ENCODE measurements around the gene PAQR7. TPM values are rescaled to one million over a fixed set of nuclear protein-coding genes. Genes with fewer than 3 reads are reported as not detected.
A peak's percentile ranks its signal among the peaks of the same experiment; 100 is the strongest.

Gene PAQR7
- total RNA-seq, 2 donors from 2014 or later = 3.0 to 4.4 TPM

DNA sequence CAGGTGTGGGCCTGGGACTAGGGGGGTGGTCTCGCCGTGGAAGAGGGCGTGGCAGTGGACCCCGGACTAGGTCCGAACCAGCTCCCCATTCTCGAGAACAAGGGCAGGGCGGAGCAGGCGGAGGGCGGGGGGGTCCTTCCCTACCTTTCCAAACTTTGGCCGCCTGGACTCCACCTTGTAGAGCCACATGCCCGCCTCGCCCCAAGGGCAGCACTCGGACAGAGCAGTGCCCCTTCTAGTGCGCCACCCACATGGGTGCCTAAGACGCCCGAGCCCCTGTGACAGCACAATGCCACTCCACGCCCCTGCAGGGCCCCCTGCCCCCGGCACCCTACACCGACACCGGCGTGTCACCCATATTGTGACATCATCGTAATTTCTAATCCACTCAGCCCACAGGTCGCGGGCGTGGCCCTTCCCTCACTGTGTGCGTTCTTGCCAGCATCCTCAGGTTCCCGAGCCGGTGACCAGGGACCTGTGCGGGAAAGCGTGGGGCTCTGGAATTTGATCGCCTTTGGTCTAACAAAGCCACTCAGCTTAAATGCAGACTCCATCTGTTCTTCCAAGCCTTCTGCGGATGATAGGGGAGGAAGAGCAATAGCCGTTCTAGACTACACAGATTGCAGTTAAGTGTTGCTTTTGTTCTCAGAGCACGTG lies 31.3 kb upstream of the PAQR7 start:
- ATAC-seq = peak; percentile 20
- intact Hi-C loops (cut with DNase I) = loop anchor here (5.0 kb wide), 1 partner anchor 91 kb away; the partner anchor contains the start of gene PAFAH2
- TF ChIP-seq CTCF (IDR thresholded peaks at IDR 0.05) (no peak), POLR2A (IDR thresholded peaks at IDR 0.05) (no peak)
- Histone ChIP-seq H3K27me3 (no peaks in the 10 kb centered on the region), H3K9me3 (no peaks in the 10 kb centered on the region), H3K27ac (peak overlapping the region in 2 of 4 donors; percentile 8 to 47), H3K36me3 (replicated peaks in 1 of 2; ENCODE audit: insufficient read depth in 1 of 2, low read depth in 2 of 2) (no peaks in the 10 kb centered on the region), H3K4me1 (peaks cover 27% of the 10 kb centered on the region), H3K4me3 (peak overlapping the region; percentile 66 to 70)
- DNase-seq = peak in 3 of 4 donors; percentile 34 to 42 (median 39)
- 5 to 9% methylated on average over 12 to 34 of the region's 34 CpGs for WGBS, 2 donors

DNA sequence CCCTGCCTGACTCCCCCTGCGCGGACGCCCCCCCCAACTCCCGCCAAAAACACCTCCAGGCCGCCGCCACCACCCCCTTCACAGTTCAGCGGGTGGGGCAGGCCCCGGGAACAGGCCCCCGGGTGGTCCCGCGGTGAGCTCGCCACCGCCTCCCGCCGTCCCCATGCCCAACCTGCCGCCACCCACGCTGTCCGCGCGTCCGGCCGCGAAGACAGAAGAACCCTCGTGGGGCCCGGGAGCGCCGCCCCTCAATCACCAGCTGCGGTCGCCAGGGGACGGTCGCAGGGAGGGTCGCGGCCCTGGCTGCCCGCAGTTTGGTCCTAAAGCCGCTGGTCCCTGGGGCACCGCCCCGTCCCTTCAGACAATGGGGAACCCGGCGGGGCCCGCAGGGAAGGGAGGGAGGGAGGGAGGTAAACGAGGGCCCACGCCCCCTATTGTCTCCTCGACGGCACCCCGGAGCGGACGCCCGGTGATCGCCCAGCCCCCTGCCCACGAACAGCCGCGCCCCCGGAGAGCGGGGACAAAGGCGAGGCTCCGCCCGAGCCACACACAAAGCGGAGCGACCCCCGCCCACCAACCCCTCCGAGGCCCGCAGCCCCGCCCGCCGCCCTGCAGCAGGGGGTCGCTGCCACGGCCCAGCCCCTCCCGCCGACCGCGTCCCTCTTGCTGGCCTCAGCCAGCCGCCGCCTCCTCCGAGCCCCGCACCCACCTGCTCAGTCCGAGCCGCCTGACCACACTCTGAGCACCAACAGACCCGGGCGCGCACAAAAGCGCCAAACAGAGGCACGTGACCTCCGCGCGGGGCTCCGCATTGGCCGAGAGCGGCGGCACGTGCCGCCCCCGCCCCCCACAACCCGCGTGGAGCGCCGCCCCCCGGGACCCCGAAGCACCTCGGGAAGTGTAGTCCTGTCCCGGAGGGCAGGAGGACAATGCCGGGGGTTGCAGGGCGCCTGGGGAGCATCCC lies 30.5 kb upstream of the PAQR7 start, which contains the start of gene STMN1:
Gene STMN1, minus strand, starts transcription at position 740 of the 964 bp plus-strand sequence. CDS start 1,743 bp downstream, outside the sequence.
- 0% methylated on average over 6 to 94 of the region's 102 CpGs for WGBS, 2 donors
- ATAC-seq (peak; percentile 90), DNase-seq (peak; percentile 88 to 93 (median 92))
- no peaks in the 10 kb centered on the region for H3K27me3 ChIP-seq
- no peaks in the 10 kb centered on the region for H3K9me3 ChIP-seq
- intact Hi-C loops (cut with DNase I) = loop anchor here (5.0 kb wide), 1 partner anchor 91 kb away; the partner anchor contains the start of gene PAFAH2
- H3K4me3 ChIP-seq = peak within 1 kb of the TSS; percentile 66 to 70
- peak; percentile 77 to 88 (median 78) for TF ChIP-seq POLR2A (IDR thresholded peaks at IDR 0.05)
- TF ChIP-seq CTCF (IDR thresholded peaks at IDR 0.05) = no peak
- no peaks in the 10 kb centered on the region for H3K36me3 ChIP-seq (replicated peaks in 1 of 2; ENCODE audit: insufficient read depth in 1 of 2, low read depth in 2 of 2)
- H3K4me1 ChIP-seq = peaks cover 27% of the 10 kb centered on the region
- H3K27ac ChIP-seq = peak within 1 kb of the TSS in 3 of 4 donors; percentile 26 to 56 (median 33)

DNA sequence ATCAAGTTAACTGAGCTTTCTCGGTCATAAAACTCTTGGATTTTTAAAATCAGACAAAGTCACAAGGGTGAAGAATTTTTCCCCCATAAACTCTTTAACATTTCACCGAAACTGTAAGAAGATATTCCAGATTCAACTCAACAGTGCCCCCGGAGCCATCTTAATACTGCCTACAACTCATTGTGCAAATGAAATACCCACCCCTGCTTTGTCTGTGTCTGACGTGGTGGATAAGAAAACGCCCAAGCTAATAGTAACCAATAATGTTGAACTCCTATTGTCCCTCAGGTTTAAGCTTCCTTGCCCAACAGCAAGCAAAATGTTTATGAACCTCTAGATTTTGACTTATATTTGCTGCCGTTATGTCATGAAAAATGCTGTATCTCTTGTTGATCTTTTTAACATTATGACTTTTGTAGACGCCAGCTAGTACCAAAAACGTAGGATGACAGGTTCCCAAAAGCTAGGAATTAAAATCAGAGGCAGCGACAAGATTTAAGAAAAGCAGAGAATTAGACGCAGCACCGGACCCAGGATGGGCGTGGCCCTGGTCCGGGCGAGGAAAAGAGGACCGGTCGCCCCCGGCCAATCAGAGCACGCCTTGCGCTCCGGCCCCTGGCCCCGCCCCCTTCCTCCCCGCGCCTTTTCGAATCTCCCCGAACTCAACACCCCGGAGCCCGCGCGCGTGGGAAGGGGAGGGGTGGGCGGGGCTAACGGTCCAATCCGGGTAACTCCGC lies 29.6 kb upstream of the PAQR7 start:
- Histone ChIP-seq H3K4me1 (peaks cover 27% of the 10 kb centered on the region), H3K27ac (peak overlapping the region in 1 of 4 donors; percentile 56), H3K27me3 (no peaks in the 10 kb centered on the region), H3K4me3 (peak overlapping the region; percentile 66 to 70), H3K36me3 (replicated peaks in 1 of 2; ENCODE audit: insufficient read depth in 1 of 2, low read depth in 2 of 2) (no peaks in the 10 kb centered on the region), H3K9me3 (no peaks in the 10 kb centered on the region)
- TF ChIP-seq POLR2A (IDR thresholded peaks at IDR 0.05) (no peak), CTCF (IDR thresholded peaks at IDR 0.05) (no peak)
- WGBS, 2 donors = 1 to 2% methylated on average over 16 to 25 of the region's 34 CpGs
- ATAC-seq (peak; percentile 88), DNase-seq (peak; percentile 90 to 94 (median 92))
- intact Hi-C loops (cut with DNase I) = loop anchor here (5.0 kb wide), 1 partner anchor 92 kb away; the partner anchor contains the start of gene PAFAH2

DNA sequence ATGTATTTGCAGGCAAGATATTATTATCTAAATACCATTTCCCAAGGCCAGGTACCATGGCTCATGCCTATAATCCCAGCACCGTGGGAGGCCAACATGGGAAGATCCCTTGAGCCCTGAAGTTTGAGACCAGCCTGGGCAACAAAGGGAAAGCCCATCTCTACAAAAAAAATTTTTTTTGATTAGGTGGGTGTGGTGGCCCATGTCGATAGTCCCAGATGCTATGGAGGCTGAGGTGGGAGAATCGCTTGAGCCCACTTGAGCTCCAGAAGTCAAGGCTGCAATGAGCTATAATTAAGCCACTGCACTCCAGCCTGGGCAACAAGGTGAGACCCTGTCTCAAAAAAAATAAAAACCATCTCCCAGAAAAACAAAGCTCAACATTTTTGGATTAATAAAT lies 28.5 kb upstream of the PAQR7 start:
- Histone ChIP-seq H3K36me3 (replicated peaks in 1 of 2; ENCODE audit: insufficient read depth in 1 of 2, low read depth in 2 of 2) (no peaks in the 10 kb centered on the region), H3K4me3 (no peak overlapping the region), H3K27ac (no peak overlapping the region), H3K4me1 (peaks cover 27% of the 10 kb centered on the region), H3K9me3 (no peaks in the 10 kb centered on the region), H3K27me3 (no peaks in the 10 kb centered on the region)
- intact Hi-C loops (cut with DNase I) = no loop called here
- DNase-seq (no peak), ATAC-seq (no peak)
- 65 to 80% methylated on average over 3 of the region's 3 CpGs for WGBS, 2 donors
- no peak for TF ChIP-seq POLR2A (IDR thresholded peaks at IDR 0.05)
- no peak for TF ChIP-seq CTCF (IDR thresholded peaks at IDR 0.05)
